Measurements from ENCODE around the gene PIP4K2C. TPM values are rescaled to one million over a fixed set of nuclear protein-coding genes. Genes with fewer than 3 reads are reported as not detected.

Gene PIP4K2C
- total RNA-seq, 2 experiments from 2014 or later, result 10.7 to 12.3 TPM

- intact Hi-C loops (cut with micrococcal nuclease), result loop anchor here (1.0 to 5.0 kb wide), 2 partner anchors 35 to 67 kb away; partner anchors contain the start of gene OS9
- Mint-ChIP-seq H3K4me1 (ENCODE audit: low read depth) (peaks cover 24% of the 10 kb centered on the region), H3K36me3 (ENCODE audit: low read depth) (no peaks in the 10 kb centered on the region), H3K27ac (no peak overlapping the region), H3K9me3 (no peaks in the 10 kb centered on the region), H3K4me3 (no peak overlapping the region), H3K27me3 (peaks cover 90% of the 10 kb centered on the region)
- ChIA-PET CTCF (interaction anchor here (0.9 to 7.3 kb wide), 2 partner anchors 20 to 43 kb away, joined by 3 to 124 read pairs; no protein-coding TSS in a partner anchor), POLR2A (interaction anchor here (0.8 to 1.0 kb wide), 3 partner anchors 9 to 42 kb away, joined by 3 to 4 read pairs (median 3); no protein-coding TSS in a partner anchor)
- DNase-seq (no peak), ATAC-seq (no peak)
- no peak for TF ChIP-seq CTCF (IDR thresholded peaks at IDR 0.05)
These were observed 34.5 kb downstream of the PIP4K2C start for GRCh38 chr12:57625261-57626032.

GRCh38 chr12:57626111-57626920 is 35.3 kb downstream of the PIP4K2C start:
- peaks cover 90% of the 10 kb centered on the region for H3K27me3 Mint-ChIP-seq
- intact Hi-C loops (cut with micrococcal nuclease), result loop anchor here (1.0 to 5.0 kb wide), 2 partner anchors 36 to 66 kb away; partner anchors contain the start of gene OS9
- TF ChIP-seq CTCF (IDR thresholded peaks at IDR 0.05), result no peak
- CTCF ChIA-PET, result interaction anchor here (0.9 to 7.3 kb wide), 7 partner anchors 11 to 561 kb away, joined by 3 to 124 read pairs (median 9); no protein-coding TSS in a partner anchor
- POLR2A ChIA-PET, result interaction anchor here (0.8 to 1.7 kb wide), 3 partner anchors 36 to 46 kb away, joined by 3 to 4 read pairs (median 4); no protein-coding TSS in a partner anchor
- no peak for ATAC-seq
- H3K27ac Mint-ChIP-seq, result no peak overlapping the region
- DNase-seq, result no peak
- H3K9me3 Mint-ChIP-seq, result no peaks in the 10 kb centered on the region
- peaks cover 16% of the 10 kb centered on the region for H3K4me1 Mint-ChIP-seq (ENCODE audit: low read depth)
- H3K36me3 Mint-ChIP-seq (ENCODE audit: low read depth), result no peaks in the 10 kb centered on the region
- H3K4me3 Mint-ChIP-seq, result no peak overlapping the region

- H3K4me1 Mint-ChIP-seq (ENCODE audit: low read depth), result peaks cover 12% of the 10 kb centered on the region
- peaks cover 90% of the 10 kb centered on the region for H3K27me3 Mint-ChIP-seq
- DNase-seq, result no peak
- no peak for ATAC-seq
- H3K9me3 Mint-ChIP-seq, result no peaks in the 10 kb centered on the region
- no peak overlapping the region for H3K27ac Mint-ChIP-seq
- H3K4me3 Mint-ChIP-seq, result no peak overlapping the region
- intact Hi-C loops (cut with micrococcal nuclease), result loop anchor here (1.0 to 5.0 kb wide), 2 partner anchors 37 to 65 kb away; partner anchors contain the start of gene OS9
- ChIA-PET CTCF (interaction anchor here (0.8 to 2.4 kb wide), 13 partner anchors 11 to 562 kb away, joined by 3 to 32 read pairs (median 5); partner anchors contain the start of genes ARHGEF25 and OS9), POLR2A (interaction anchor here (0.7 to 1.7 kb wide), 2 partner anchors 47 to 103 kb away, joined by 3 to 4 read pairs; no protein-coding TSS in a partner anchor)
- H3K36me3 Mint-ChIP-seq (ENCODE audit: low read depth), result no peaks in the 10 kb centered on the region
- TF ChIP-seq CTCF (IDR thresholded peaks at IDR 0.05), result no peak
These were observed 36.0 kb downstream of the PIP4K2C start for GRCh38 chr12:57626921-57627445.

GRCh38 chr12:57627501-57628279 is 36.7 kb downstream of the PIP4K2C start:
- peak; percentile 51 for TF ChIP-seq CTCF (IDR thresholded peaks at IDR 0.05)
- intact Hi-C loops (cut with micrococcal nuclease), result loop anchor here (5.0 kb wide), 1 partner anchor 65 kb away; the partner anchor contains the start of gene OS9
- Mint-ChIP-seq H3K27me3 (peaks cover 88% of the 10 kb centered on the region), H3K36me3 (ENCODE audit: low read depth) (no peaks in the 10 kb centered on the region), H3K27ac (no peak overlapping the region), H3K9me3 (no peaks in the 10 kb centered on the region), H3K4me3 (peak overlapping the region; percentile 19), H3K4me1 (ENCODE audit: low read depth) (peaks cover 12% of the 10 kb centered on the region)
- POLR2A ChIA-PET, result interaction anchor here (0.7 to 1.7 kb wide), 2 partner anchors 47 to 104 kb away, joined by 3 to 4 read pairs; no protein-coding TSS in a partner anchor
- ATAC-seq, result peak; percentile 65
- peak; percentile 59 for DNase-seq
- CTCF ChIA-PET, result interaction anchor here (0.8 to 2.4 kb wide), 12 partner anchors 10 to 129 kb away, joined by 3 to 32 read pairs (median 5); partner anchors contain the start of genes ARHGEF25 and OS9
